ENCODE results near the gene ASS1. TPM values are rescaled to one million over a fixed set of nuclear protein-coding genes. Genes with fewer than 3 reads are reported as not detected.

The ASS1 gene
- total RNA-seq, 1 donor from 2014 or later = 29.1 TPM

- Mint-ChIP-seq H3K9me3 (no peaks in the 10 kb centered on the region), H3K4me3 (no peak overlapping the region), H3K4me1 (ENCODE audit: unreplicated experiment) (no peaks in the 10 kb centered on the region), H3K27ac (no peak overlapping the region), H3K36me3 (no peaks in the 10 kb centered on the region), H3K27me3 (peaks cover 22% of the 10 kb centered on the region)
- DNase-seq (ENCODE audit: extremely low spot score, unreplicated experiment) = no peak
- TF ChIP-seq, protein P1, sequence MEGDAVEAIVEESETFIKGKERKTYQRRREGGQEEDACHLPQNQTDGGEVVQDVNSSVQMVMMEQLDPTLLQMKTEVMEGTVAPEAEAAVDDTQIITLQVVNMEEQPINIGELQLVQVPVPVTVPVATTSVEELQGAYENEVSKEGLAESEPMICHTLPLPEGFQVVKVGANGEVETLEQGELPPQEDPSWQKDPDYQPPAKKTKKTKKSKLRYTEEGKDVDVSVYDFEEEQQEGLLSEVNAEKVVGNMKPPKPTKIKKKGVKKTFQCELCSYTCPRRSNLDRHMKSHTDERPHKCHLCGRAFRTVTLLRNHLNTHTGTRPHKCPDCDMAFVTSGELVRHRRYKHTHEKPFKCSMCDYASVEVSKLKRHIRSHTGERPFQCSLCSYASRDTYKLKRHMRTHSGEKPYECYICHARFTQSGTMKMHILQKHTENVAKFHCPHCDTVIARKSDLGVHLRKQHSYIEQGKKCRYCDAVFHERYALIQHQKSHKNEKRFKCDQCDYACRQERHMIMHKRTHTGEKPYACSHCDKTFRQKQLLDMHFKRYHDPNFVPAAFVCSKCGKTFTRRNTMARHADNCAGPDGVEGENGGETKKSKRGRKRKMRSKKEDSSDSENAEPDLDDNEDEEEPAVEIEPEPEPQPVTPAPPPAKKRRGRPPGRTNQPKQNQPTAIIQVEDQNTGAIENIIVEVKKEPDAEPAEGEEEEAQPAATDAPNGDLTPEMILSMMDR (conservative IDR thresholded peaks at IDR 0.05) = no peak
Measured at GRCh38 chr9:130459941-130460669, 15.3 kb downstream of the ASS1 start.

DNA sequence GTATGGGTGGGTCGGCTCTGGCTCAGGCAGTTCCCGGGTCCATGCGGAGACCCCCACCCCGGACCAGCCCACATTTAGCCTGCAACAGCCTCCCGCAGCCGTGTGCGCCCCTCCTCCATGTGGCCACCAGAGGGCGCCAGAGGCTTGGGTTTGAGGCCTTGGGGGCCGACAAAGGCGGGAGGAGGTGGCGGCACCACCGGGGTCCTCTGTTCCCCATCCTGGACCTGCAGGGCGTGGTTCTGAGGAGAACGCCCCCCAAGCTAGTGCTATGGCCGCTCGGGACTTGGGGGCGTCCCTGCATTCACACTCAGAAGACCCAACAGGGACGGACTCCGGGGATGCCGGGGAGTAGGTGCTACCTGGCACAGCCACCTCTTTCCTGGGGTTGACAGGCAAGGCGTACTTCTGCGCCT, 16.5 kb downstream of the ASS1 start:
- no peak overlapping the region for H3K4me3 Mint-ChIP-seq
- H3K9me3 Mint-ChIP-seq = no peaks in the 10 kb centered on the region
- H3K4me1 Mint-ChIP-seq (ENCODE audit: unreplicated experiment) = no peaks in the 10 kb centered on the region
- no peak overlapping the region for H3K27ac Mint-ChIP-seq
- DNase-seq (ENCODE audit: extremely low spot score, unreplicated experiment) = no peak
- H3K27me3 Mint-ChIP-seq = peaks cover 22% of the 10 kb centered on the region
- TF ChIP-seq, protein P1 (conservative IDR thresholded peaks at IDR 0.05) = peak; percentile 99
- no peaks in the 10 kb centered on the region for H3K36me3 Mint-ChIP-seq

GRCh38 chr9:130461731-130462130, 17.0 kb downstream of the ASS1 start:
- DNase-seq (ENCODE audit: extremely low spot score, unreplicated experiment) = no peak
- Mint-ChIP-seq H3K4me3 (no peak overlapping the region), H3K36me3 (no peaks in the 10 kb centered on the region), H3K27ac (no peak overlapping the region), H3K27me3 (peaks cover 22% of the 10 kb centered on the region), H3K9me3 (no peaks in the 10 kb centered on the region), H3K4me1 (ENCODE audit: unreplicated experiment) (no peaks in the 10 kb centered on the region)
- TF ChIP-seq, protein P1 (conservative IDR thresholded peaks at IDR 0.05) = no peak

DNA sequence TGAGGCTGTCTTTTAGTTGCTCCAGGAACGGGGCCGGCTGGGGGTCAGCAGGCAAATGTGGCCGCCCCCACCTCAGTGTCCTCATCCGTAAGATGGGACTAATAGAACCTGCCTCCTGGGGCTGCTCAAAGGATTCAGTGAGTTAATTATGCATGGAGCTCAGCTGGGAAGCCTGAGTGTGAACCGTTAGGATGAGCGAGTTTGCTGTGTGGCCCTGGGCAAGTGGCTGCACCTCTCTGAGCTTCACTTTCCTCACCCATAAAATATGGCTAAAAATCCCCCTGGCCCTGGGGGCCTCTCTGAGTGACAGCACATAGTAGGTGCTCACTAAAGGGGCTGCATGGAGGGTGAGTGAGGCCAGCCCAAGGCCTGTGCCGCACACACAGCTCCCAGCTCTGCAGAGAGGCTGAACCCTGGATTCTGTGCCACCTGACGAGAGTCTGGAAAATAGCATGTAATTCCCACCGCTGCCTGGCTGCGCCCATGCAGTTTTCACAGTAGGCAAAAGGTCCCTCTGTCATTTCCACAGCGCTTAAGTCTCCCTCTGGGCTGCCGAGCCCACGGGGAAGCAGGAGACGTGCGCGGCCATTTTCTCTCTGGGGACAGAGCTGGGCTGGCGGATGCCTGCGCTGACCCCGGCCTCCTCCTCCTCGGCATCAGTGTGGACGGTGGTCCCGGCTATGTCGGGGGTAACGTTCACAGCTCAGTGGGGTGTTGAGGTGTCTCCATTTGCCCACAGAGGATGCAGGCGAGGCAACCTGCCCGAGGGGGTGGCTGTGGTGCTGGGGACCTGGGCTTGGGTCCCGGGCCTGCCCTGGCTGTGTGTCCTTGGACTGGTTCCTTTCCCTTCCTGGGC, 18.2 kb downstream of the ASS1 start:
- Mint-ChIP-seq H3K4me1 (ENCODE audit: unreplicated experiment) (peaks cover 10% of the 10 kb centered on the region), H3K27ac (no peak overlapping the region), H3K36me3 (no peaks in the 10 kb centered on the region), H3K9me3 (no peaks in the 10 kb centered on the region), H3K27me3 (peaks cover 32% of the 10 kb centered on the region), H3K4me3 (no peak overlapping the region)
- DNase-seq (ENCODE audit: extremely low spot score, unreplicated experiment) = no peak
- TF ChIP-seq, protein P1 (conservative IDR thresholded peaks at IDR 0.05) = peak; percentile 23

DNA sequence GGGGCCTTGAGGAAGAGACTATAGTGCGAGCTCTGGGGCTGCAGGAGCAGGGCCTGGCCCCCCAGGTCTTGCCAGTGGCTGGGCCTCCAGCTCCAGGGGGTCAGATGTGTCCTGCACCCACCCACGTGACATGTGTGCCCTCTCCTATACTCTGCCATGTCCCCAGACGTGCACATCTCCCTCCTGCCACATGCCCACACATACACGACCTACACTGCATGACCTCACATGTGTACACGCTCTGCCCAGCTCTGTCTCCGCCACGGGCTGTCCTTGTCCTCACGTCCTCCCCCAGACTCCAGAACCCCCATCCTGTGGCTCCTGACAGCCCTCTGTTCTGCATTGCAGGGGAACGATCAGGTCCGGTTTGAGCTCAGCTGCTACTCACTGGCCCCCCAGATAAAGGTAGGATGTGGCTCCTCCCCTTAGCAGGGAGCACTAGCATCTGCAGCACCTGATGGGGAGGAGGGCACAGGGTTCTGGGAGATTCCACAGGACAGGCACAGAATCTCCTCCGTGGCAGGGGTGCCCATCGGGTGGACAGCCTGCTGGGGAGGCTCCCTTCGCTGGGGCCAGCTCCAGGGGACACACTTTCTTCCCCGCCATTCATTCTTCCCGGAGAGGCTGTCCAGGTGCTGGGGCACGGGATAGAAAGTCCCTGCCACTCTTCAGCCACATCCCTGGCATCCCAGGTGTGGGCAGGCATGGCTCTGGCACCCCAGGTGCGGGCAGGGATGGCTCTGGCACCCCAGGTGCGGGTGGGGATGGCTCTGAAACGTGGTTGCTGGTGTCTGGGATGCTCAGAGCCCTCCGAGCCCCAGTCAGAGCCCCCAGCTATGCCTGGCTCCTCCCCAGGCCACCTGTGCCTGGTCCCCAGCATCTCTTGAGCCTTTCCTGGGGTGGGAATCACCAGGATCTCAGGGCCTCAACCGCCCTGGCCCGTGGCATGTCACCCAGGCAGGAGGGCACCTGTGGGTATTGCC, 19.3 kb downstream of the ASS1 start:
- H3K9me3 Mint-ChIP-seq = no peaks in the 10 kb centered on the region
- H3K27ac Mint-ChIP-seq = peak overlapping the region; percentile 33
- no peak for DNase-seq (ENCODE audit: extremely low spot score, unreplicated experiment)
- no peaks in the 10 kb centered on the region for H3K36me3 Mint-ChIP-seq
- peaks cover 32% of the 10 kb centered on the region for H3K27me3 Mint-ChIP-seq
- H3K4me1 Mint-ChIP-seq (ENCODE audit: unreplicated experiment) = peaks cover 13% of the 10 kb centered on the region
- no peak overlapping the region for H3K4me3 Mint-ChIP-seq
- TF ChIP-seq, protein P1 (conservative IDR thresholded peaks at IDR 0.05) = no peak

Data from type B pancreatic cell (in vitro differentiated cells).